ENCODE results near the gene TRPM5. TPM values are rescaled to one million over a fixed set of nuclear protein-coding genes. Genes with fewer than 3 reads are reported as not detected.

TRPM5 gene
- total RNA-seq, 2 donors from 2014 or later, result 0.68 TPM; not detected in 1

- WGBS, result 57% methylated on average over 20 of the region's 20 CpGs
- H3K4me3 ChIP-seq, result no peak overlapping the region
- no peaks in the 10 kb centered on the region for H3K27me3 ChIP-seq (replicated peaks; ENCODE audit: insufficient read depth)
Observed at GRCh38 chr11:2452321-2453012, 8.2 kb upstream of the TRPM5 start.

GRCh38 chr11:2451916-2452315 is 7.6 kb upstream of the TRPM5 start:
- Histone ChIP-seq H3K27me3 (replicated peaks; ENCODE audit: insufficient read depth) (no peaks in the 10 kb centered on the region), H3K4me3 (no peak overlapping the region), H3K36me3 (no peaks in the 10 kb centered on the region), H3K27ac (no peak overlapping the region), H3K4me1 (replicated peaks) (no peaks in the 10 kb centered on the region), H3K9me3 (no peaks in the 10 kb centered on the region)
- intact Hi-C loops (cut with DNase I), result no loop called here
- 62% methylated on average over 4 of the region's 6 CpGs for WGBS
- TF ChIP-seq CTCF (IDR thresholded peaks at IDR 0.05) (no peak), POLR2AphosphoS5 (IDR thresholded peaks at IDR 0.05) (no peak), POLR2A (IDR thresholded peaks at IDR 0.05) (no peak)
- no peak for DNase-seq (ENCODE audit: low spot score)

More at GRCh38 chr11:2452321-2453012, 8.2 kb upstream of the TRPM5 start:
- H3K27ac ChIP-seq, result no peak overlapping the region
- DNase-seq (ENCODE audit: low spot score), result no peak
- no peaks in the 10 kb centered on the region for H3K36me3 ChIP-seq
- no peaks in the 10 kb centered on the region for H3K9me3 ChIP-seq
- intact Hi-C loops (cut with DNase I), result no loop called here
- no peak for TF ChIP-seq POLR2A (IDR thresholded peaks at IDR 0.05)
- no peak for TF ChIP-seq CTCF (IDR thresholded peaks at IDR 0.05)
- no peak for TF ChIP-seq POLR2AphosphoS5 (IDR thresholded peaks at IDR 0.05)
- H3K4me1 ChIP-seq (replicated peaks), result no peaks in the 10 kb centered on the region

GRCh38 chr11:2451336-2451735 is 7.0 kb upstream of the TRPM5 start:
- intact Hi-C loops (cut with DNase I), result no loop called here
- H3K4me1 ChIP-seq (replicated peaks), result no peaks in the 10 kb centered on the region
- no peak overlapping the region for H3K4me3 ChIP-seq
- no peaks in the 10 kb centered on the region for H3K36me3 ChIP-seq
- H3K27ac ChIP-seq, result no peak overlapping the region
- DNase-seq (ENCODE audit: low spot score), result no peak
- no peaks in the 10 kb centered on the region for H3K27me3 ChIP-seq (replicated peaks; ENCODE audit: insufficient read depth)
- WGBS, result 97% methylated on average over 15 of the region's 15 CpGs
- no peaks in the 10 kb centered on the region for H3K9me3 ChIP-seq
- TF ChIP-seq POLR2A (IDR thresholded peaks at IDR 0.05) (no peak), POLR2AphosphoS5 (IDR thresholded peaks at IDR 0.05) (no peak), CTCF (IDR thresholded peaks at IDR 0.05) (no peak)

GRCh38 chr11:2450321-2451041 is 6.2 kb upstream of the TRPM5 start:
- intact Hi-C loops (cut with DNase I), result no loop called here
- DNase-seq (ENCODE audit: low spot score), result no peak
- H3K36me3 ChIP-seq, result no peaks in the 10 kb centered on the region
- H3K27ac ChIP-seq, result no peak overlapping the region
- H3K9me3 ChIP-seq, result no peaks in the 10 kb centered on the region
- no peak for TF ChIP-seq POLR2A (IDR thresholded peaks at IDR 0.05)
- no peak for TF ChIP-seq POLR2AphosphoS5 (IDR thresholded peaks at IDR 0.05)
- no peak for TF ChIP-seq CTCF (IDR thresholded peaks at IDR 0.05)
- H3K4me1 ChIP-seq (replicated peaks), result no peaks in the 10 kb centered on the region
- no peak overlapping the region for H3K4me3 ChIP-seq
- 88% methylated on average over 19 of the region's 19 CpGs for WGBS
- H3K27me3 ChIP-seq (replicated peaks; ENCODE audit: insufficient read depth), result no peaks in the 10 kb centered on the region

Measured in prostate gland (tissue), 2 donors.